Stimulated activated CD4-positive, alpha-beta T cell treated with anti-CD3 and anti-CD28 coated beads, Interleukin-4, amount 100 ng/mL, for 24 hours (primary cell): ENCODE measurements around the gene ARFGAP1.

Source experiments
- DNase-seq: peaks from one replicate; pipeline ENCODE4 v3.0.0-alpha.2; 2020

The ARFGAP1 gene

GRCh38 chr20:63280929-63281545 is 8.4 kb downstream of the ARFGAP1 start:
- DNase-seq, result no peak

GRCh38 chr20:63281742-63282665 is 9.4 kb downstream of the ARFGAP1 start:
- DNase-seq, result no peak

GRCh38 chr20:63282946-63283345 is 10.3 kb downstream of the ARFGAP1 start:
- DNase-seq, result no peak

DNA sequence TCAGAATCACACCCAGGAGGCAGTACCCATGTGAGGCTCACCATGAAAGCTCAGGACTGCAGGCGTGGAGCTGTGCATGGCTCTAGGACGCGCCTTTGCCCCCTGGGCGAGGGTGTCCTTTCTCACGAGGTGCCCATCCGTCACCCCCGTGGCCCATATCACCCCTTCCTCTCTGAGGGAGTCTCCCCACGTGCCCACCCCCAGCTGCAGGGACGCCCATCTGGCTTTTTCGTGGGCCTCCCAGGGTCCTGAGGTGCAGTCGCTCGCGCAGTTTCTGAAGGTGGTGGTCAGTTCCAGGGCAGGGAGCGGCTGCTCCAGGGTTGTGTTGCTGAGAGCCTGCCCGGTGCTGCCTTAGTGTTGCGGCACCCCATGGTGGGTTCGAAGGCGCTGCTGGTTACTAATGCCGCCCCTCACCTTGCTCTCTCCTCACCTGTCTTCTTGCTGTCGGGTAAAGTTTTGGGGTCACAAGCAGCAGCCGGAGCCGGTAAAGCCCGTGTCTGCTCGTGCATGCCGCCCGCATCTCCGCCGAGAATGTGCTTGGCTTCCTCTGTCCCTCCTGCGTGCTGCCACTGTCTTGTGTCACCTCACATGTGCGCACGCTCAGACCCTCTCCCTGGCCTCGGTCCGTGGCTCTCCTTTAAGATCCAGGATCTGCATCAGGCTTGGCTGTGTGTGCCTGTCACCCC is 10.9 kb downstream of the ARFGAP1 start:
- no peak for DNase-seq

DNA sequence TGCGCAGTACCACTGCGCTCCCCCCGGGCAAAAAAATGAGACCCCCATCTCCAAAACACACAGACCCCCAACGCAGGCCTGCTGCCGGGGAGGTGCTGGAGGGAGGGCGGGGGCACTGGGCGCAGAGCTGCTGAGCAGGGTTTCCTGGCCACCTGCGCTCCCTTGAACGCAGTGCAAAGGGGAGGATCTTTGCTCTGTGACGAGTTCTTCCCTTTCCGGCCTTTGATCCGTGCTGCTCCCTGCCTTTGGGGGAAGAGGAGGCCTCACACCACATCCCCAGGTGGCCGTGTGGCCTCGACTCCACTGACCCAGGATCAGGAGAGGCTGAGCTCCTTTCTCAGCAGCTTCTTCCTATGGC is 11.4 kb downstream of the ARFGAP1 start:
- no peak for DNase-seq

DNA sequence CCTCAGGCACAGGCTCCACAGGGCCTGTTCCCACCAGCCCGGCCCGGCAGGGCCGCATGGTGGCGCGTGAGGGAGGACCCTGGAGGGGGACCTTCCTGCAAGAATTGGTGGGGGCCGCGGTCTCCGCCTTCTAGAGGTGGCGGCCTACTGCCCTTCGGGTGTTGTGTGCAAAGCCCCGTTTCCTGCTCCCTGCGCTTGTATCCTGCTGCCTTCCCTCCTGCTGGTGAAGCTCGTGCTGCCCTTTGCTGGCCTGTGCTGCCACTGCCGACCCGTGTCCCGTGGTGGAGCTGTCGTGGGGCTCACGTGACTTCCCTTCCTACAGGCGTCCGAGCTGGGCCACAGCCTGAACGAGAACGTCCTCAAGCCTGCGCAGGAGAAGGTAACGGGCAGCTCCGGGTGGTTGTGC is 11.9 kb downstream of the ARFGAP1 start:
- no peak for DNase-seq

- no peak for DNase-seq
These were observed 12.4 kb downstream of the ARFGAP1 start for GRCh38 chr20:63284981-63285524.

DNA sequence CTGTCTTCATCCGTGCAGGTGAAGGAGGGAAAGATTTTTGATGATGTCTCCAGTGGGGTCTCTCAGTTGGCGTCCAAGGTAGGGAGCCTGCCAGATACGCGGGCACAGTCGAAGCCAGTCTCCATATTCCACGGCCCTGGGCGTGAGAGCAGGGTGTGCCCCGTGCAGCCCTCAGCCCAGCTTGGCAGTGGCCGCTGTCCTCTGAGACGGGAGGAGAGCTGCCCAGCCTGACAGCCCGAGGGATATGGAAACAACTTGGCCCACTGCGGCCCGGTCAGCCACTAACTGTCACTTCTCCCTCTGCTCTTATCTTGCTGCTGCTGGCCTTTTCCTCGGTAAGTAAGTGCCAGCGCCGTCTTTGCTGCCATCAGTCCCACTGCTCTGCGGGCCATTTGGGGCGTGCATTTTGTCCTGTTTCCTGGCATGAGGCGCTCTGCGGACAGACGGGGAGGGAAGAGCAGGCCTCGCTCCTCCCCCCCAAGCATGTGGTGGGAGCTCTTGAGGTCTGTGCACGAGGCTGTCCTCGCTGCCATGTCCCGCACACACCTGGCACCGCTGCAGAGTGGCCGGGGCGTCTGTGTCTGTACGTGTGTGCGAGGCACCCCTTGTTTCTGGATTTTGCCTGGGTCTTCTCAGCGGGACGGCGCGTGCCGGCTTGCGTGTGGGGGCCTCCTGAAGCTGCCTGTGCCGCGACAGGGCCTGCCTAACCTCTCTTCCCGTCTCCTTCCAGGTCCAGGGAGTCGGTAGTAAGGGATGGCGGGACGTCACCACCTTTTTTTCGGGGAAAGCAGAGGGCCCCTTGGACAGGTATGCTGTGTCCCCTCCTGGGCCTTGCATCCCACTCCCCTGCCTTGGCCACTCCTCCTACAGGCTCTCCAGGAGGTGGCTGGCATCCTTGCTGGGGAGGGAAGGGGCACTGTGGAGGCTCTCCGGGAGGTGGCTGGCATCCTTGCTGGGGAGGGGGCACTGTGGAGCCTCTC is 13.3 kb downstream of the ARFGAP1 start:
- no peak for DNase-seq

DNA sequence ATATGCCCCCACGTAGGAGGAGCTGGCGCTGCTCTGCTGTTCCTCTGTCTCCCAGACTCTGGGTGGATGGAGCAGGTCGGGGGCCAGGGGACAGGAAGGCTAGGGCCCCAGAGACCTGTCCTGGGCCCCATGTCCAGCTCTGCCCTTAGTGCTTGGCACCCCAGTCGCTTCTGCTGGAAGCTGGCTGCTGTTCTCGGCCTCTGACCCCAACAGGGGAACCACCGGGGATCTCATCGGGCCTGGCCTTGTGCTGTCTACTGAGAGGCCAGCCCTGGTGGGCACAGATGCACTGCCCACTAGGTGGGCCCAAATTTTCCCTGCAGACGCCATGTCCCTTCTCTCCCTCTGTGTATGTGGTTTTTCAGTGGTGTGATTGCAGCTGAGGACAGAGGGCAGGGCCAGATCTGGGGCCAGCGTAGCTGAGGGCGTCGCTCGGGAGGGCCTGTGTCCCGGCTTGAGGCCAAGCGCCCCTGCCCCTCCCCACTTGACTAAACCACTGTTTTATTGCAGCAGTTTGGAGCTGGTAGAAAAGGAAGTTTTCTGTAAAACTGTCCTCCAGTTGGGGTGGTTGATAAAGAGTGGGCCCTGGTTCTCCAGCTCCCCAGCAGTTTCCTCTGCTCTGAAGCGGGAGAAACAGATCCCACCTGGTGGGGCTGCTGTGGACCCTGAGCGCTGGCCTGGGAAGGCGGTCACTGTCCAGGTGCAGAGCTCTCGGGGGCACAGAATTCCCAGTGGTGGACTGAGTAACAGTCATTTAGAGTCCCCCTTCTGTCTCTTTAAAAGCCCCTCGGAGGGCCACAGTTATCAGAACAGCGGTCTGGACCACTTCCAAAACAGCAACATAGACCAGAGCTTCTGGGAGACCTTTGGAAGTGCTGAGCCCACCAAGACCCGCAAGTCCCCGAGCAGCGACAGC is 14.4 kb downstream of the ARFGAP1 start:
- no peak for DNase-seq

GRCh38 chr20:63287697-63288580 is 15.3 kb downstream of the ARFGAP1 start:
- no peak for DNase-seq

DNA sequence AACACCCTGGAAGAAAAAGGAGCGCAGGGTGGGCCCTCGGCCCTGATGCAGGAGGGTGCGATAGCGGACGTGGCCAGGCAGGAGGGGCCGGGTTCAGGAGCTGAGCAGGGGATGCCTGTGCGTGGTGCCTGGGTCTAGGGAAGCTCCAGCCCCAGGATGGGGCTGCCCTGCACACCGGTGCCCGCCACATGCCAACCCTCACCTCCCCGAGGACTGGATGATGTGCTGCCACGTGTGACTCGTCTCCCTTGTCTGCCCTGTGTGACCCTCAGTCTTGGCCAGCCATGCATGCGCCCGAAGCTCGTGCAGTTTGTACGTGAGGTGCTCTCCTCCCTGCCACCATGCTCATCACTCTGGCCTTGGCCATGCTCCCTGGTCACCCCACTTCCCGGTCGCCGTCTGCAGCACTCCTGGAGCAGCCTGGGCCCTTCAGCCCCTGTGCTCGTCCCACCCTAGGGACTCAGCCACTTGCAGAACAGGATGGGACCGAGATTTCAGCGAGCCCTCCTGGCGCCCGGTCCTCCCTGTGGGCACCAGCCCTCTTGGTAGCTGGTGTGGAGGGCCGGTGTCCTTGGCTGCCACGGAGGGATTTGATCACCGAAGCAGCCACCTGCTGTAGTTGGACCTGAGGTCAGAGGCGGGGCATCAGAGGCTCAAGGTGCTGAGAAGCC is 16.1 kb downstream of the ARFGAP1 start:
- DNase-seq, result no peak

GRCh38 chr20:63289311-63290135 is 16.9 kb downstream of the ARFGAP1 start:
- no peak for DNase-seq

DNA sequence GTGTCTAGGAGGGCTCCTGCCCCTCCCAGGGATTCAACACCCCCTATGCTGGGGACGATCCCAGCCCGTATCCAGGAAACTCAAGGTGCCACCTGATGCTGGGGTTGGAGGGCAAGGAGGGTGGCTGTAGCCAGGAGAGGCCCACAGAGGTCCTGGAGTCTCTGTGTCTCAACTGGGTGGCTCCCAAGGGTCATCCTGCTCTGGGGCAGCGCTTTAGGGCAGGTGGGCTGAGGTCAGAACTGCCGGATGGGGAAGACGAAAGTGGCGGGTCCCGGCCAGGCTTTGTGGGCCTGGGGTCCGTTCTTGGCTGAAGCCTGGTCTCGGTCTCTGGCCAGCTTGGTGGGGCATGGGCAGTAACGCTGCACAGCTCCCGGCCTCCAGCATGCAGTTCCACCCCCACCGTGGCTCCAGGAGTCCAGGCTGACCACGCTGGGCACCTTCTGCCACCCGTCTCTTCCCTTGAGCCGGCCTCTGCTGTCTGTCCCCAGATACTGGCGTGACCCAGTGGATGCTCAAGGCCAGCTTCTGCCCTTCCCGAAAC is 17.6 kb downstream of the ARFGAP1 start:
- no peak for DNase-seq

- peak; percentile 67 for DNase-seq
These were observed 18.3 kb downstream of the ARFGAP1 start for GRCh38 chr20:63290677-63291472.

DNA sequence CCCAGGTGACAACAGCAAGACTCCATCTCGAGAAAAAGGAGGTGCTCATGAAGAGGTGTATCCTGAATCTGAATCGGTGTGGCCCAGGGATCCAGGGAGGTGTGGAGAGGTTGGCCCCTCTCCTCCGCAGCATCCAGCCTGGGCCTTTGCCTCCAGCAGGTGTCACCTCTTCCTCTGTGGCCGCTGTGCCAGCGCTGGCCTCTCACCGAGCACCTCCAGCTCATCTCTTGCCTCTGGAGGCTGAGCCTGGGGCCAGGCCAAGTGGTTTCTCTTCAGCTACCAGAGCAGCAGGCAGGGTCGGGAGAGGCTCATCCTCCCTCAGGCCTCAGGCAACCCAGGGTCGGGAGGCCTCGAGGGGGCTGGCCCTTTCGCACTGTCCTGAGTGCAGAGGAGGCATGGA is 19.2 kb downstream of the ARFGAP1 start:
- DNase-seq, result no peak

DNA sequence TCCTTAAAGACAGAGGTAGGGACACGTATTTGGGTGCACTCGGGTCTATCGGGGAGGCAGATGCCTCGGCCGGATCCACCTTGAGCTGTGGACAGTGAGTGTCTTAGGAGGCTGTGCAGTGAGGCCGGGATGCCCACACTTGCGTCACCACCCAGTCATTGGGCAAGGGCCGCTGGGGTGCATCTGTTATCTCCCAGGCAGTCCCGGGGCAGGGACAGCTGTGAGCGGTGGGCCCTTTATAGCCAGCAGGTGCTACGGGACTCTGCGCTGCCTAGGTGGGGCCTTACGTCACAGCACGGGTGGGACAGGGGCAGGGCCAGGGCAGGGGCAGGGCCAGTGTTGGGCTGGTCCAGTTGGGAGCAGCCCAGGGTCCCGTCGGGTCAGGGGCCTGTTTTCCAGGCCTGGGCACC is 19.7 kb downstream of the ARFGAP1 start:
- no peak for DNase-seq

- no peak for DNase-seq
These were observed 20.3 kb downstream of the ARFGAP1 start, which contains the start of gene COL20A1 for GRCh38 chr20:63292904-63293303. Gene COL20A1 (plus strand): TSS chr20:63293186. CDS start chr20:63295108, 1,922 bp downstream.
